Activated CD4-positive, alpha-beta T cell treated with anti-CD3 and anti-CD28 coated beads, Interleukin-2, amount 50 U/mL, for 24 hours (primary cell): Measurements from ENCODE around the gene PKM.

Experiments
- DNase-seq, 2 donors: peaks; one replicate each; pipeline ENCODE4 v3.0.0-alpha.2; 2020; ENCODE audit warnings: low read depth in 1 of 2, low spot score in 1 of 2

PKM gene

DNA sequence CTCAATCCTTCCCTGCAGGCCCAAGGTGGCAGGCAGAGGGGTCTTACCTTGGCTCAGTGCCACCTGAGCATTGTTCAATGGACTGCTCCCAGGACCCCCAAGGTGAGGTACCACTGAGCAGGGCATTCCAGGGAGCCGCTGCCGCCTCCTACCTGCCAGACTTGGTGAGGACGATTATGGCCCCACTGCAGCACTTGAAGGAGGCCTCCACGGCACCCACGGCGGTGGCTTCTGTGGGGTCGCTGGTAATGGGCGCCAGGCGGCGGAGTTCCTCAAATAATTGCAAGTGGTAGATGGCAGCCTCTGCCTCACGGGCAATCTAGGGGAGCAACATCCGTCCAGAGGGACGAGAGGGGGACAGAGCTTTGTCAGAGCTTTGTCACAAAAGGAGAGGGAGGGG, 28.7 kb downstream of the PKM start:
- no peak for DNase-seq

DNA sequence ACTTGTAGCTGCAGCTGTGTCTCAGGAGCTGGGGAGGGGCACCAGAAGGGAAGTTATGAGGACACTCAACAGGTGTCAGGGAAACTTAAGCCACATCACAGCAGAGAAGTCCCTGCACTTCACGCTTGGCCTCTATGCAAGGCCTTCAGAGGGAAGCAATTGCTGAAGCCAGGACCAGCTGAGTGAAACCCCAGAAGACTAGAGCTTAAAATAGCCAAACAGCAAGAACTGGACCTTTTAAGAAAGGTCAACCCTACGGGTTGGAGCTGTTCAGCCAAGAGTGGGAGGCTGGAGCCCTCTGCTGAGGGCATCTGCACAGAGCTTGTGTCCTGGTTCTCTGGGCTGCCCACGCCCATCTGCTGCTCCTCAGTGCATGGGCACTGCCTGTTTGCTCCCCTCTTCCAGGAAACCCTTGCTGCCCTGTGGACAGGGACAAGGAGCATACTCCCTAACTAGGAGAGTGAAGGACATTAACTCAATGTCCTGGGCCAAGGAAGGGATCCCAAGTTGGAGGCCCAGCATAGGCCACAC, 29.5 kb downstream of the PKM start:
- no peak for DNase-seq

DNA sequence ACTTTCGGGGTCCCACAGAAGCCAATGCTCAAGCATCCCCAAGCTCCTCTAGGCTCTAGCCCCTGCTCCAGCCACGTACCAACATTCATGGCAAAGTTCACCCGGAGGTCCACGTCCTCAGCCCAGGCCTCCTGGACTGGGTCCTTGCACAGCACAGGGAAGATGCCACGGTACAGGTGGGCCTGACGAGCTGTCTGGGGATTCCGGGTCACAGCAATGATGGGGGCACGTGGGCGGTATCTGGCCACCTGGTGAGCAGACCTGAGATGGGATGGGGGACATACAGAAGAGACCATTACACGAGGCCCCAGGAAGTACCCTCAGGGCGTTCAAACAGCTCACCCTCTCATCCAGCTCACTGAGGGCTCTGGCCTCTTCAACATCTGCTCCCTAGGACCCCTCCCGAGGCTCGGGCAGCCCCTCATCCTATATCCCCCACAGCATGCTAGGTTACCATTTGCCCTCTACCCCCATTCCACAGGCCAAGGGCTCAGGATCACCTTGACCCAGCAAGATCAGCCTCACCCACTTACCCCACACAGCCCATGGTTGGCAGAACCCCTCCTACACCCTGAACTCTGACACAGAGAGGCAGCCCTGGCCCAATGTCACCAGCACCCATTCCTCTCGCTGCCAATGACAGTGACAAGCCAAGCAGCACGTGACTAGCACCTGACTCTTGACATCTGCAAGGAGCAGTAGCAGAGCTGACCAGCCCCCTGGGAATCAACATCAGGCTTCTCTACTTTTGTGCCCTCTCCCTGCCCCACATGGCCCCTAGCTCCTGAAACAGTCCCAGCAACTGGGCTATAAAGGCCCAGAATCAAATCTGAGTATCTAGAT, 30.4 kb downstream of the PKM start:
- DNase-seq = no peak

DNA sequence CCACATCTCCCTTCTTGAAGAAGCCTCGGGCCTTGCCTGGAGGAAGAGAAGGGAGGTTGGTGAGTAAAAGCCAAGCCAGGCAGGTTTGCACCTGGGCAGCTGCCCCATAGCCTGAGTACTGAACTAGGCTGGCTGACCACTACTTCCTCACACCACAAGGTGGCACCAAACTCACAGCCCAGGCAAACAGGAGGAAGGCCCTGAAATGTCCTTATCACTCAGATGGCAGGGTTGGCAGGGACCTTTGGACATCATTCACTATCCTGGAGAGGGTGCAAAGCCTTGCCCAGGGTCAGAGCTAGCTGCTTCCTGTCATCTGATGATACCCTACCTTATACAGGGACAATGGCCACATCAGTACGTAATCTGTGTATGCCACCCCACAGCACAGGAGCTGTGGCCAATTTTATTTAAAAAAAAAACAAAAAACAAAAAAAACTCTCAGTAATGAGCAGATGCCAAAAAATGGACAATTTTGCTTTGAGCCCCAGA, 31.2 kb downstream of the PKM start:
- peak; percentile 44 to 59 for DNase-seq

DNA sequence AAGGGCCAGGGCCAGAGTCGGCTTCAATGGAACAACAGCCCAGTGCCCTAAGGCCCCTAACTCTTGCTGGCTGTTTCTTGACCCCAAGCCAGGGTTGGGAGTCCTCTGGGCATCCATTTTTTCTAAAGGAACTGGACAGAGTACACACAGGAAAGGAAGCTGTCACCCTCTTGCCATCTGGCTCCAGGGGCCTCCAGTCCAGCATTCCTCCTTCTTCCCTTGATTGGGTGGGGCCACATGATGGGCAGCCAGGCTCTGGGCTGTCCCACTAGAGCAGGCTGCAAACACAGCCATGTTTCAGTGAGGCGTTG, 31.8 kb downstream of the PKM start:
- DNase-seq = no peak

DNA sequence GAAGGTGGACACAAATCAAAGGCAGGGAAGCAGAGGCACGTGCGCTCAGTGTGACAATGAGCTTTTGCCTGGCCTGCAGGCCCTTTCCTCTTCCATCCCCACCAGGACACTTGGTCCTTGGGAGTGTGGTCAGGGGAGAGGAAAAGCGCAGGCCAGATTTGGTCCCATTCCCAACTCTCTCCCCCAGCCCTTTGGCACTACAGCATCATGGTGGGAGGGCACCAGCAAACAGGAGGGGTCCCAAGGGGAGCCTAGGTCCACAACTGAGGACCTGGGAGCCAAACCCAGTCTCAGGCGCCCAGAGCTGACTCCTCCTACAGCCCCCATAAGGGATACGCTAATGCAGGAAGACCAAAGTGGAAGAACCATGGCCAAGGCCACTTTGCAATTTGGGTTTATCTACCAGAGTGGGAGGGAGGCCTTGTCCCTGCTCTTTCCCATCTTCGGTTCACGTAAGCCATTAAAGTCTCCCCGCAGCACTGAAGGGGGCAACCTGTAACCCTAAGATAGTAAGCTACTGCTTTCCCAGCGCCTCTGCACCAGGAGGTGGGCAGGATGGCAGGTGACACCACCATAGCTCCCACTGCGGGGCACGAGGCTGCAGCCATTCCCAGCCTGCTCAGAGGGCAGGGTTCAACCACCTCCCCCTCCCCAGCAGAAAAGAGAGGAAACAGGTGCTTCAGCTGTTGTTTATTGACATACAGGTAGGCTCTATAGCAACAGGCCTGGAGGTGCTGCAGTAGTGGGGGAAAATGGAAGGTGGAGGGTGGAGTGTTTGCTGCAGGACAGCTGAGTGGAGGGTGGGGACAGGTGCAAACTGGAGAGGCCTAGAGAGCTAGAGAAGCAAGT, 32.4 kb downstream of the PKM start:
- no peak for DNase-seq

DNA sequence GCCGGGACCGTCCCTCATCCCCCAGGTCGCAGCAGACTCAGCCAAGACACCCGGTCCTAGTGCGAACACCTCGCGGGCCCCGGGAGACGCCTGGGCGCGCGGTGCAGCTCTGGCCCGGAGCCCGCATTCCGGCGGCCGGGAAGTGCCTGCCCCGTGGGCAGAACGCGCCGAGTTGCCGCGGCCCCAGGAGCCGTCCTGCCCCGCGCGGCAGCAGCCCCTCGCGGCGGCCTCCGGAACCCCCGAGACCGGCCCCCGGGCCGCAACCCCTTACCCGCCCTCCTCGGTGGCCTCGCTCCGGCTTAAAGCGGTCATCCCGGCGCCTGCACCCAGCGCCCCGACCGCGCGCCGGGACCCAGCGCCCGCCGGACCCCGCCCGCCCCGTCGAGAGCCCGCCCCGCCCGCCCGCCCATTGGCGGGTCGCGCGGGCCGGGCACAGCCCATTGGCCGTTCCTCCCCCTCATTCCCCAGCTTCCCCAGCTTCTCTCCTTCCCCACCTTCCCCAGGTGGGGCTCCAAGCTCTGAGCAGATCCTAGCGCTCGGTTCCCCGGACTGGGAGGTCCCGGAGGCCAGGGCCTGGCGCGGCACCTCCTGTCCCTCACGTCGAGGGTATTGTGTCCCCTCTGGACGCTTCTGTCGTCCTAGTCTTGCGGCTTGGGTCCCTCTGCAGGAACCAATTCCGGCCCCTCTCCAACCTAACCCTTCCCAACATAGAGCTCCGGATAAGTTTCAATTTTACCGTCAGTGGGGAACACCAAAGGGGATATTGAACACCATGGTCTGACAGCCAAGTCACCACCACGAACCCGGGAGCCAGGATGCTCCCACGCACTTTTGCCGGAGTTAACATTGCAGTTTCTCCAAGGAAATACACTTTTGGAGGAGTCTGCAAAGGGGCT, 33.3 kb downstream of the PKM start, which contains the start of gene GRAMD2A:
Gene GRAMD2A, minus strand, starts transcription at position 328 of the 896 bp plus-strand sequence.
- DNase-seq = no peak

DNA sequence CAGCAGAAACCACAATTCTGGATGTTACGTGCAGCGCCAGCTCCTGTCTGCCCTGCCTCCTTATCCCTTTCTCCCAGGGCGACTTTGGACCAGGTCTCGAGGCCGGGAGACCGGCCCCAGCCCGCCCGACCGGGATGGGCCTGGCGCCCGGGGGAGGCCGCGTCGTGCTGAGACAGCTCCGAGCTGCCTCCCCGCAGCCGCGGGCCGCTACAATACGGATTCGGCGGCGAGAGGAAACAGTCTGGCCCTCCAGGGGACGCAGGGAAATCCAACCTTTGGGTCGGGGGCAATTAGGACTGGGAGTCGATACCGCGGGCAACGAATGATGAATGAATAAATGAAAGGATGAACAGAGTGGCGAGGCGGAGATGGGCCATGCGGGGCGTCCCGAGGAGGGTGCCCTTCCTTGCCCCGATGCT, 33.9 kb downstream of the PKM start:
- no peak for DNase-seq

DNA sequence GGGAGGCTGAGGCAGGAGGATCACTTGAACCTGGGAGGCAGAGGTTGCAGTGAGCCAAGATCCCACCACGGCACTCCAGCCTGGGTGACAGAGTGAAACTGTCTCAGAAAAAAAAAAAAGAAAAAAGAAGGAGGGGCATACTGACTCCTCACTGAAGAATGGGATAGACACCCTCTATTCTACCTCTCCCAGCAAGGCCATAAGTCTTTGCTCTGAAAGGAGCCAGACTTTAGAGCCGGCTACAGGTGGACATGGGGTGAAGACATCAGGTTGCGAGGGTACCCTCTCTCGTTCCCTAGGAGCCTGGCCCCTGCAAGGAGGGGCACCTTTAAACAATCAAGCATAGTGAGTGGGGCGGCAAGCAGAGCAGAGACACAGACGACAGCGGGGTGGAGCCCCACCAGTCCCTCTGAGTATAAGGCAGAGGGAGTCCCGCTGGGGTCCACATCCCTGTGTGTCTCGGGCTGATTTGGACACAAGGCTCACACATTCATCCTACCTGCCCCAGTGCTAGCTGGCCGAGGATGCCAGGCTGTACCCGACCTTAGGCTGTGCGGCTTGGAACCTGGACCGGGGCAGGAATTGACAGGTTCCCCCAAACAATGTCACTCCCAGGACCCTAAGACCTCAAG, 34.5 kb downstream of the PKM start:
- no peak for DNase-seq

DNA sequence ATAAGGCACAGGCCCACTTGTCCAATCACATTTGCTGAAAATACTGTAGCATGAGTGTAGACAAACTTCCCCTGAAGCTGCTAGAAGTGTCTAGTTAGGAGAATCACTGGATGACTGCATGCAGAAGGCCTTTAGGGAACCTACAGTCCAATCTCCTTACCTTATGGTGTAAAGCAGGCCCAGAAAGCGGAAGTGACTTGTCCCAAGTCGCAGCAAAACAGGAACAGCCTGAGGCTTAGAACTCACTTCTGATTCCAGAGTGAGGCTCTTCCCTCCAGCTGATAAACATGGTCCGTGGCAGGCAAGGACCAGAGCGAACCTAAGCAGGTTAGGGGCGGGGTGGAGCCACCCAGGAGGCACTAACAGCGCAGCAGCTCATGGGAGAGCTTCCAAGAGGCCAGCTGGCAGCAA, 35.9 kb downstream of the PKM start:
- DNase-seq = no peak

DNA sequence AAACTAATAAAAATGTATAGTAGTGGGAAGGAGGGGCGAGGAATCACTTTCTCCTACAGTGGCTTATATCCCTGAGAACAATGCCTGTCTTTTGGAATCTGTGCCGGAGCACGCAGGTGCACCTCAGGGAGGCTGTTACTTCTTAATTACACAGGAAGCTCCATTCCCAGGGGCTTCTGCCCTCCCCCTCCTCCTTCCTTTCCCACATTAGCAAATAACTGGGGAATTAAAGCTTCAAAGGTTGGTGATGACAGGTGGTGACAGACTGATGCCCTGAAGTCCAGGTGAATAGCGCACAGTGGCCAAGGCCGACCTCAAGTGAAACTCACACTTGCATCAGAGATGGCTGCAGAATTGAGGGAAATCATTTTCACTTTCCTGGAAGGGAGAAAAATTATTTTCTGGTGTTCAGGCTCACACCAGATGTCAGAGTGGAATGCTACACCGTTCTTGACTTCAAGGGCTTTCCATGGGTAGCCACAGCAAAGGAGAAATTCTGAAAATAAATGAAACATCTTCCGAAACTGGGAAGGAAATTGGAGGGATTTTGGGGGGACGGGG, 37.1 kb downstream of the PKM start:
- no peak for DNase-seq

DNA sequence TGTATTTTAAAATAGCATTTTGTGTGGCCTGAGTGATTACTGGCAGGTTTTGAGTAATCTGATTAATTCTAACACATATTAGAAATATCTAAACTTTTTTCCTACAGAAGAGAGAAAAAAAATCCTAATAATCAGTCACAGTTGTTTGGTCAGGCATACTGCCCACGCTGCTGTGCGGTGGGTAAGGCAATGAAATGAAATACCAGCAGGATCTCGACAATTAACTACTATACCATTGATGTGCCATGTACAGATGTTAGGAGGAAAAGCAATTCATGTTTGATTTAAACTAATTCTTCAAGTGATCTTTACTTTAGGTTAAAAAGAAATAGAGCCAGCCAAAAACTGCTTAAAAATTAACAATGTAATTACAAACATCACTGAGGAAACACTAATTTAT, 38.6 kb downstream of the PKM start:
- DNase-seq = no peak

DNA sequence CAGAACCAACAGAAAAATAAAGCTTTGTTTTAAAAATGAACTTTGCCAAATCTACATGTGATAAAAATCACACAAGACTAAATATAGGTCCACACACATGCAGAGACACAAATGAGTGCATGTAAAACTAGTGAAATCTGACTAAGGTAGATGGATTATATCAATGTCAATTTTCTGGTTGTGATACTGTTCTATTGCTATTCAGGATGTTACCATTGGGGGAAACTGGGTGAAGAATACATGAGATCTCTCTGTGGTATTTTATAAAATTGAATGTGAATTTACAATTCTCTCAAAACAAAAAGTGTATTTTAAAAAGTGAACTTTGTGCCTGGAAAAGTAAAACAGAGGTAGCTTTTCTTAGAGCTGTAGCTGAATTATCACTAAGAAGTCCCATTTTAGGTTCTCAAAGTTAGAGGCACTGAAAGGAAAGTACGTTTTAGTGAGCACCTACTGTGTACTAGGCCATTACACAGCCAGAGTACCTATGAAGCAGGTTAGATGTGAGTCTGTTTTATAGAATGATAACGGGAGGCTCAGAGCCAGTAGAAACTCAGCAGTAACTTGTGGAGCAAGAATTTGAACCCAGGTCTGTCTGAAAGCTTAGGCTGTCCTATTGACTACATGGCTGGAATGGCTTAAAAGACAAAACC, 41.6 kb downstream of the PKM start:
- no peak for DNase-seq

DNA sequence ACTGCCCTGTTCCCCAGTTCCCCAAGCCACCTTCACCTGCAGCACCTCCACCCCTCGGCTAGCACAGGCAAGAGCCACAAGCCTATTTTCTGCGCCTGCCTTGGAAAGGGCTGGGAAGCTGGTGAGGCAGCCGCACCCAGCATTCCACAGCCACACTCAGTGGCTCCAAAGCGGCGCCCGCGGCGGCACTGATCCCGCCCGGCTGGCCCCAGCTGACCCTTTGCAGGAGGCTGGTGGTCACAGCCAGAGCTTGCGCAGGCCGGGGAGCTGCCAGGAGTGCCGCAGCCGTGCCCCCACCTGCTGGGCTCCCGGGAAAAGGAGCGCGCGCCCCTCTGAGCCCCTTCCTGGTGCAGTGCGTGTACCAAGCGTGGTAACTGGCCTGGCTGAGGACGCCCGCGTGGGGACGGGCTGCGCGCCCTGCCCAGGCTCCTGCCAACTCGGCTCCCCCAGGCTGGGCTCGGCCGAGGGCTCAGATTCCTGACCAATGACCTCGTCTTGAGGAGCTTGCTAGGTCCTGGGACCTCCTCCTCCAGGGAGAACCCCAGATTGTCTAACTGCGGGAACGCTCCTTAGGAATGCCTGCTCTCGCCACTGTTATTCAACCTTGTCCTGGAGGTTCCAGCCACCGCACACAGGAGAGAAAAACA, 46.7 kb downstream of the PKM start:
- no peak for DNase-seq

DNA sequence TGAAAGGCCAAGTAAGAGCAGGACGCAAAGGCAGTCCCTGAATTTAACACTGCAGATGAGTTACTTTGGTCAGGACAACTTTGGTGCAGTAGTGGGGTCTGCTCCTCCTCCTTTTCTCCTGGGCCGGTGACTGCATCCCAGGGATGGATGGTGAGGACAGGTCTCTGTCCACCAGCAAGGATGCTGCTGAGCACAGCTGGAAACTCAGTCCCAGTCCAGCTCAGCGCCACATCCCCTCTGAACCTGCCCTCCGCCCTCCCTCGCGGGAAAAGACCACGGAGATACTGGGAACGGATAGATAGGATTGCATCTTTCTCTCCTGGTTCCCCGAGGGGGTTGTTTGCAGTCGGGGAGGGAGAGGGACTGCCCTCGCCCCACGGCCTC, 47.2 kb downstream of the PKM start:
- DNase-seq = no peak

DNA sequence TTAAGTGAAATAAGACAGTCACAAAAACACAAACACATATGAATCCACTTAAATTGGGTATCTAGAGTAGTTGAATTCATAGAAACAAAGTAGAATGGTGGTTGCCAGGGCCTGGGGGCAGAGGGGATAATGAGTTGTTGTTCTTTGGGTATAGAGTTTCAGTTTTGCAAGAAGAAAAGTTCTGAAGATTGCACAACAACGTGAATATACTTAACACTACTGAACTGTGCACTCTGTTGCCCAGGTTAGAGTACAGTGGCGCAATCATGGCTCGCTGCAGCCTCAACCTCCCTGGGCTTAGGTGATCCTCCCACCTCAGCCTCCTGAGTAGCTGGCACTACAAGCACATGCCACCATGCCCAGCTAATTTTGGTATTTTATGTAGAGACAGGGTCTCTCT, 48.3 kb downstream of the PKM start:
- no peak for DNase-seq

DNA sequence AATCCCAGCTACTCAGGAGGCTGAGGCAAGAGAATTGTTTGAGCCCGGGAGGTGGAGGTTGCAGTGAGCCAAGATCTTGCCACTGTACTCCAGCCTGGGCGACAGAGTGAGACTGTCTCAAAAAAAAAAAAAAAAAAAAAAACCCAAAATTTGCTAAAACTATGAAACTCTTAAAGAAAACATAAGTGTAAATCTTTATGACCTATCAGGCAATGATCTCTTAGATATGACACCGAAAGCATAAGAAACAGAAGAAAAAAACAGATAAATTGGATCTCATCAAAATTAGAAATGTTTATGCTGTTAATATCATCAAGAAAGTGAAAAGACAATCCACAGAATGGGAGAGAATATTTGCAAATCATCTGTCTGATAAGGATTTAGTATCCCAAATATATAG, 48.7 kb downstream of the PKM start:
- no peak for DNase-seq

DNA sequence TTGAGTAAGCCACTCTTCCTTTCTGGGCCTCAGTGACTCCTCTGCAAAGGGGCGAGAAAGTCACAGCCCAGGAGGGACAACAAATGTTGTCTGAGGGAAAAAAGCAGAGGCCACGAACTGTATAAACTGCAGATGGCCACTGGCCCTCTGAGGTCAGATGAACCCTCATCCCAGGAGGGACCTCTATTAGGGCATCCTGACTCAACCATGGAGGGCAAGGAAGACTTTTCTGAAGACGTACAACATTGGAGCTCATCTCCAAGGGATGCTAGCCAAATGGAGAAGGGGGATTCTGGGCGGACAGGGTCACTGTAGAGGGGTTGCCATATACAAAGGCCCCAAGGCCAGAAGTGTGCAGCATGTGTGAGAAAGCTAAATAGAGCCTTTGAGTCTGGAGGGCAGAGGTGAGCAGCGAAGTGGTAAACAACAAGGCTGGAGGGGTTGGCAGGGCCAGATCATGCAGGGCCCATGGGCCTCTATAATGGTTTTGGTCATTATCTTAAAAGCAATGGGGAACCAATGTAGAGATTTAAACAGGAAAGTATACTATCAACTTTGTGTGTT, 50.1 kb downstream of the PKM start:
- no peak for DNase-seq
